ENCODE measurements around the gene RBMS3.

Gene RBMS3

GRCh38 chr3:29280404-29281093 is at the start of gene RBMS3:
RBMS3 (plus strand) TSS chr3:29281071.
- DNase-seq (ENCODE audit: low read depth) = peak; percentile 97

GRCh38 chr3:29233126-29233525 is 47.7 kb upstream of the RBMS3 start:
- DNase-seq (ENCODE audit: low read depth) = peak; percentile 79

- DNase-seq (ENCODE audit: low read depth) = no peak
These were observed 44.6 kb upstream of the RBMS3 start for GRCh38 chr3:29236146-29236840.

- peak; percentile 43 for DNase-seq (ENCODE audit: low read depth)
These were observed 41.5 kb upstream of the RBMS3 start for GRCh38 chr3:29239376-29239775.

GRCh38 chr3:29240248-29240647 is 40.6 kb upstream of the RBMS3 start:
- peak; percentile 63 for DNase-seq (ENCODE audit: low read depth)

- DNase-seq (ENCODE audit: low read depth) = no peak
These were observed 40.0 kb upstream of the RBMS3 start for GRCh38 chr3:29240887-29241286.

GRCh38 chr3:29241855-29242254 is 39.0 kb upstream of the RBMS3 start:
- DNase-seq (ENCODE audit: low read depth) = no peak

GRCh38 chr3:29242296-29242695 is 38.6 kb upstream of the RBMS3 start:
- DNase-seq (ENCODE audit: low read depth) = no peak

GRCh38 chr3:29245441-29245840 is 35.4 kb upstream of the RBMS3 start:
- DNase-seq (ENCODE audit: low read depth) = peak; percentile 4

- no peak for DNase-seq (ENCODE audit: low read depth)
These were observed 33.7 kb upstream of the RBMS3 start for GRCh38 chr3:29247088-29247745.

GRCh38 chr3:29249829-29250345 is 31.0 kb upstream of the RBMS3 start:
- DNase-seq (ENCODE audit: low read depth) = no peak

GRCh38 chr3:29255854-29256696 is 24.8 kb upstream of the RBMS3 start:
- peak; percentile 57 for DNase-seq (ENCODE audit: low read depth)

- no peak for DNase-seq (ENCODE audit: low read depth)
These were observed 22.7 kb upstream of the RBMS3 start for GRCh38 chr3:29258161-29258560.

- DNase-seq (ENCODE audit: low read depth) = peak; percentile 34
These were observed 19.8 kb upstream of the RBMS3 start for GRCh38 chr3:29261119-29261518.

- DNase-seq (ENCODE audit: low read depth) = no peak
These were observed 17.4 kb upstream of the RBMS3 start for GRCh38 chr3:29263476-29263875.

- no peak for DNase-seq (ENCODE audit: low read depth)
These were observed 15.3 kb upstream of the RBMS3 start for GRCh38 chr3:29265509-29266072.

- no peak for DNase-seq (ENCODE audit: low read depth)
These were observed 13.6 kb upstream of the RBMS3 start for GRCh38 chr3:29267226-29267625.

- no peak for DNase-seq (ENCODE audit: low read depth)
These were observed 12.2 kb upstream of the RBMS3 start for GRCh38 chr3:29268651-29269050.

GRCh38 chr3:29270752-29271151 is 10.1 kb upstream of the RBMS3 start:
- no peak for DNase-seq (ENCODE audit: low read depth)

GRCh38 chr3:29271475-29271874 is 9.4 kb upstream of the RBMS3 start:
- DNase-seq (ENCODE audit: low read depth) = no peak

- DNase-seq (ENCODE audit: low read depth) = no peak
These were observed 6.2 kb upstream of the RBMS3 start for GRCh38 chr3:29274667-29275066.

GRCh38 chr3:29275309-29275708 is 5.6 kb upstream of the RBMS3 start:
- peak; percentile 47 for DNase-seq (ENCODE audit: low read depth)

Measured in amniotic epithelial cell (primary cell).